NCI-H446 (cell line): ENCODE results near the gene DHRS12.

ENCODE experiments used
- DNase-seq, 2 experiments: peaks; one replicate each; lab custom pipeline; 2025; lab: John Stamatoyannopoulos, UW

DHRS12 gene

DNA sequence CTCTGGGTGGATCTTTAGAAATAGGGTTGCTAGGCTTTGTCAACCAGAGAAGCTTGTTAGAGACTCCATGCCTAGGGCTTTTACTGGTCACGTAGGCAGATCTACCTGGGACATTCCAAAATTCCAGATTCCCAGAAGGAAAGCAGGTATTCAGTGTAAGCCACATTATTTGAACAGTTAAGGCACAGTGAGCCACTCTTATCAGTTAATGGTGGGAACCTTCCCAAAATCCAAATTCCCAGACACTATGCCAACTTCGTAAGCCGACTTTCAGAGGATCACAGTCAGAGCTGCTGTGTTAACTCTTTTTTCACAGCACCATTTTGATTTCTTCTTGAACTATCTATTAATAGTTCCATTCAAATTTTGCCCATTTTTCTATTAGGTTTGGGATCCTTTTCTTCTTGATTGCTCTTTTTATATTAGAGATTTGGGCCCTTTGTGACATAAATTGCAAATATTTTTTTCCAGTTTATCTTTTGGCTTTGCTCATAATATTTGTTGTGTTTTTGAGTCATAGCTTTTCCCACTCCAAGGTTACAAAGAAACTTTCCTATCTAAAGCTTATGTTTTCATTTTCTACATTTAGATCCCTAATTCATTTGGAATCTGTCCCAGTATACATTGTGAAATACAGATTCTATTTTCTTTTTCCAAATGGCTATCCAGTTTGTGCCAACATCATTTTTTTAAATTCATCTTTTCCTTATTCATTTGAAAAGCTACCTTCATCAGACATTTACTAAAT lies 77.3 kb downstream of the DHRS12 start:
- peak in 1 of 2 experiments; percentile 0 for DNase-seq

DNA sequence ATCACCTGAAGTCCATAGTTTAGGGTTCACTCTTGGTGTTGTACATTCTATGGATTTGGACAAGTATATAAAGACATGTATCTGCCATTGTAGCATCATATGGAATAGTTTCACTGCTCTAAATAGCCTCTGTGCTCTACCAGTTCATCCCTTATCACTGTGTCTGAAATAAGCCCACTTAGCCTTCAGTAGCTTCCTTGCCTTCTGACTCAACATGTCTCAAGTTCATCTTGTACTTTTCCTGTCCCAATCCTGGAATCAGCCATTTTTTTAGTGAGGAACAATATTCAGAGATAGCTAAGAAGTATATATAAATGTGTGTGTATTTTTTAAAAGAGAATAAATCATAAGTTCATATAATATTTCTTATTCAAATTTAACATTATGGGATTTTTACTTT lies 79.2 kb downstream of the DHRS12 start:
- DNase-seq, result no peak

DNA sequence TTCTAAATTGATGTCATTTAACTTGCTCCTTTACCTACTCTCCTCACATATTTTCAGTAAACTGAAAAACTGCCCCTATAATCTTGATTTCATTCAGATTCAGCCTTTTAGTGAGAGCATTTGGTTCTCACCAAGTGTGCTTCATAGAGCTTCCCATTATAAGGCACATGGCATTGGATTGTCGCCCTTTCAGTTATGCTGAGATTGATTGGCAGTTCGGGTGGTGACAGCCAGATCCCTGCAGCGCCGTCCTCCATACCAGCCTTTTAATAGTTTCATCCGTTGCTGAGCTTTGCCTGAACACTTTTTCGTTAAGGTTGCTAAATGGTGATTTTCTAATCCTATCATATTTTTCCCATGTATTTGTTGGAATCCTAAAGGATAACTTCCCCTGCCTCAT lies 80.4 kb downstream of the DHRS12 start:
- DNase-seq, result no peak

DNA sequence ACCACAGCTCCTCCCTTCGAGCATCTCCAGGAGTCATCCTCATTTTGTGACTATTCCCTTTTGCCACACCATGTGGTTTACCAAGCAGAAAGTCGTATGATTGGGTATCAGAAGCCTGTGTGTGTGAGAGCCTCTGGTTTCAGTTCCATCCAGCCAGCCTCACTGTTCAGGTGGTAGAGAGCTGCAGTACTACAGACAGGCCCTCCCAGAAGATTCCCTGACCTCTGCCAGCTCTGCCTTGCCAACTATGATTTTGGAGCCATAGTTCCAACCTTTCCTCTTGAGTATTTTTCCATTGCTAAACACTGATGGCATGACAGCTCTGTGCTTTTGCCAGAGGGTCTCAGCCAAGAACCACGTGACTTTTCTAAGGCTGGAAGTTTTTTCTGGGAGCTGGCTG lies 82.5 kb downstream of the DHRS12 start:
- no peak for DNase-seq

DNA sequence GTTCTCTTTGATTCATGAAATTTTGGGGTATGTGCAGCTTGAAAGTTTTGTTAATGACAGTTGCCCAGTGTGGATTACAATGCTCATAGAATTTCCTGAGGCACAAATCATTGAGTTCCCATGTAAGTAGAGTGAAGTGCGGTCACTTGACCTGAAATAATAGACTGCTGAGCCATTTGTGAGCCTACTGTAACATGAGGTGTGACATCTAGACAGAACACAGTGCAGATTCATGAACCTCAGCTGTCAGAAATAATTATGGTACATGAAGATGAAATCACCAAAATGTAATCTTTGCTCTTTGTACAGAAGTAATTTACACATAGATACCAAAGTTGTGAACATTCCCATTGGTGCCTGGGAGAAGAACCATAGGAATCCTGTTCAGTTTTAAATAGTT lies 84.6 kb downstream of the DHRS12 start:
- DNase-seq, result no peak
